MM.1S (cell line): ENCODE data around the gene GTF2H1.

Experiments used
- DNase-seq: peaks from one replicate; pipeline ENCODE4 v3.0.0-alpha.2; 2015
- H2AFZ ChIP-seq: fragments of 300-600 bp; sonication (generic); 2 replicates; pipeline ENCODE4 v1.6.0; 2016; ENCODE audit warnings: antibody characterized with exemption, low read length
- H3F3A ChIP-seq: fragments of 300-600 bp; sonication (generic); 2 replicates; pipeline ENCODE4 v1.6.1; 2016; ENCODE audit warnings: mild to moderate bottlenecking, antibody characterized with exemption, low read length, moderate library complexity, mixed read lengths; ENCODE audit not compliant: insufficient read depth
- H3K27ac ChIP-seq: fragments of 300-600 bp; sonication (generic); 2 replicates; pipeline ENCODE4 v1.5.1; 2016; ENCODE audit warnings: mild to moderate bottlenecking, low read length
- H3K27me3 ChIP-seq: fragments of 300-600 bp; sonication (generic); replicated peaks from 2 replicates; pipeline ENCODE4 v1.6.0; 2016; ENCODE audit warnings: low read length; ENCODE audit not compliant: insufficient read depth
- H3K36me3 ChIP-seq: fragments of 300-600 bp; sonication (generic); replicated peaks from 2 replicates; pipeline ENCODE4 v1.6.1; 2016; ENCODE audit warnings: mild to moderate bottlenecking, low read length, mixed read lengths; ENCODE audit not compliant: insufficient read depth
- H3K4me1 ChIP-seq: fragments of 300-600 bp; sonication (generic); 2 replicates; pipeline ENCODE4 v1.6.1; 2016; ENCODE audit warnings: low read length, mixed read lengths
- H3K4me2 ChIP-seq: fragments of 300-600 bp; sonication (generic); 2 replicates; pipeline ENCODE4 v1.6.0; 2016; ENCODE audit warnings: low read depth, low read length
- H3K4me3 ChIP-seq: fragments of 300-600 bp; sonication (generic); 2 replicates; pipeline ENCODE4 v1.5.1; 2016; ENCODE audit warnings: low read length, mixed read lengths
- H3K79me2 ChIP-seq: fragments of 300-600 bp; sonication (generic); 2 replicates; pipeline ENCODE4 v1.6.1; 2016; ENCODE audit warnings: mixed run types, low read length, mixed read lengths
- H3K9ac ChIP-seq: fragments of 300-600 bp; sonication (generic); 2 replicates; pipeline ENCODE4 v1.6.1; 2016; ENCODE audit warnings: low read length, mixed read lengths
- H3K9me2 ChIP-seq: fragments of 300-600 bp; sonication (generic); replicated peaks from 2 replicates; pipeline ENCODE4 v1.6.1; 2016; ENCODE audit warnings: mild to moderate bottlenecking, low read length, mixed read lengths; ENCODE audit not compliant: insufficient read depth
- H3K9me3 ChIP-seq: fragments of 300-600 bp; sonication (generic); replicated peaks from 2 replicates; pipeline ENCODE4 v1.6.1; 2016; ENCODE audit warnings: mild to moderate bottlenecking, low read length, mixed read lengths; ENCODE audit not compliant: insufficient read depth
- H4K20me1 ChIP-seq: fragments of 300-600 bp; sonication (generic); 2 replicates; pipeline ENCODE4 v1.6.1; 2016; ENCODE audit warnings: mild to moderate bottlenecking, low read length, moderate library complexity, mixed read lengths; ENCODE audit not compliant: insufficient read depth
- EZH2 ChIP-seq: fragments of 300-600 bp; sonication (generic); optimal IDR thresholded peaks from 2 replicates; pipeline ENCODE3; 2017; ENCODE audit warnings: low read depth, mild to moderate bottlenecking, antibody characterized with exemption, low read length, mixed read lengths
- EZH2phosphoT487 ChIP-seq: fragments of 300-600 bp; sonication (generic); IDR thresholded peaks from 2 replicates; pipeline ENCODE4 v1.6.1; 2018; ENCODE audit warnings: antibody characterized with exemption, low read length
- TF ChIP-seq, protein P1 (sequence below): fragments of 300-600 bp; sonication (generic); IDR thresholded peaks from 2 replicates; pipeline ENCODE4 v1.5.1; 2016; ENCODE audit warnings: antibody characterized with exemption, low read length, mixed read lengths

Gene GTF2H1

GRCh38 chr11:18364495-18365073 lies 42.2 kb downstream of the GTF2H1 start:
- Histone ChIP-seq H3K27me3 (no peaks in the 10 kb centered on the region), H3K79me2 (no peaks in the 10 kb centered on the region), H3F3A (no peaks in the 10 kb centered on the region; the same call in 1 of the 2 replicates), H4K20me1 (no peaks in the 10 kb centered on the region), H3K9me3 (no peaks in the 10 kb centered on the region), H3K4me3 (no peak overlapping the region), H3K36me3 (peaks cover 3% of the 10 kb centered on the region), H3K9me2 (no peaks in the 10 kb centered on the region), H3K4me2 (no peak overlapping the region), H3K27ac (no peak overlapping the region), H2AFZ (no peak overlapping the region), H3K4me1 (no peaks in the 10 kb centered on the region), H3K9ac (no peak overlapping the region)
- no peak for DNase-seq
- TF ChIP-seq, protein P1, sequence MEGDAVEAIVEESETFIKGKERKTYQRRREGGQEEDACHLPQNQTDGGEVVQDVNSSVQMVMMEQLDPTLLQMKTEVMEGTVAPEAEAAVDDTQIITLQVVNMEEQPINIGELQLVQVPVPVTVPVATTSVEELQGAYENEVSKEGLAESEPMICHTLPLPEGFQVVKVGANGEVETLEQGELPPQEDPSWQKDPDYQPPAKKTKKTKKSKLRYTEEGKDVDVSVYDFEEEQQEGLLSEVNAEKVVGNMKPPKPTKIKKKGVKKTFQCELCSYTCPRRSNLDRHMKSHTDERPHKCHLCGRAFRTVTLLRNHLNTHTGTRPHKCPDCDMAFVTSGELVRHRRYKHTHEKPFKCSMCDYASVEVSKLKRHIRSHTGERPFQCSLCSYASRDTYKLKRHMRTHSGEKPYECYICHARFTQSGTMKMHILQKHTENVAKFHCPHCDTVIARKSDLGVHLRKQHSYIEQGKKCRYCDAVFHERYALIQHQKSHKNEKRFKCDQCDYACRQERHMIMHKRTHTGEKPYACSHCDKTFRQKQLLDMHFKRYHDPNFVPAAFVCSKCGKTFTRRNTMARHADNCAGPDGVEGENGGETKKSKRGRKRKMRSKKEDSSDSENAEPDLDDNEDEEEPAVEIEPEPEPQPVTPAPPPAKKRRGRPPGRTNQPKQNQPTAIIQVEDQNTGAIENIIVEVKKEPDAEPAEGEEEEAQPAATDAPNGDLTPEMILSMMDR = no peak
- no peak for TF ChIP-seq EZH2
- no peak for TF ChIP-seq EZH2phosphoT487

DNA sequence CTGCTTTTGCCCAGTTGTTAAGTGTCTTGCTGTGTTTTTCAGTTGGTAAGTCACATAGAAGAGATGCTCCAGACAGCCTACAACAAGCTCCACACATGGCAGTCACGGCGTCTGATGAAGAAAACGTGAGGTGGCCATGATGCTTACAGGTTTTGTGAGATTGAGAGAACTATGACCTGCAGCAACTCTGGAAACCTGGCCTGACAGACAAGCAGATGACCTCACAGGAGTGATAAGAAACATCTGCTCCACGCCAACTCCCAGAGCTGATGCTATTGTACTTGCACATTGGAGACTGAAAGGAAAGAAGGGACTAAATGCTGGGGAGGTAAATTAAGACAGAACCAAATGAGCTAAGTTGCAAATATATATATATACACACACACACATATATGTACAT lies 43.4 kb downstream of the GTF2H1 start:
- TF ChIP-seq, protein P1 = no peak
- TF ChIP-seq EZH2phosphoT487 = no peak
- TF ChIP-seq EZH2 = no peak
- H2AFZ ChIP-seq = no peak overlapping the region
- no peak for DNase-seq
- H3K27me3 ChIP-seq = no peaks in the 10 kb centered on the region
- no peaks in the 10 kb centered on the region for H4K20me1 ChIP-seq
- H3K9me2 ChIP-seq = no peaks in the 10 kb centered on the region
- no peaks in the 10 kb centered on the region; the same call in 1 of the 2 replicates for H3F3A ChIP-seq
- peaks cover 3% of the 10 kb centered on the region for H3K36me3 ChIP-seq
- H3K27ac ChIP-seq = no peak overlapping the region
- H3K4me2 ChIP-seq = no peak overlapping the region
- H3K9ac ChIP-seq = no peak overlapping the region
- no peak overlapping the region for H3K4me3 ChIP-seq
- H3K79me2 ChIP-seq = no peaks in the 10 kb centered on the region
- H3K4me1 ChIP-seq = no peaks in the 10 kb centered on the region
- no peaks in the 10 kb centered on the region for H3K9me3 ChIP-seq

GRCh38 chr11:18366286-18366685 lies 43.9 kb downstream of the GTF2H1 start:
- Histone ChIP-seq H4K20me1 (no peaks in the 10 kb centered on the region), H3K4me1 (no peaks in the 10 kb centered on the region)
- no peak for TF ChIP-seq EZH2phosphoT487
- TF ChIP-seq, protein P1 = no peak

More at GRCh38 chr11:18366286-18366685, 43.9 kb downstream of the GTF2H1 start:
- Histone ChIP-seq H3K27me3 (no peaks in the 10 kb centered on the region), H3K9ac (no peak overlapping the region), H3K9me2 (no peaks in the 10 kb centered on the region), H3K79me2 (no peaks in the 10 kb centered on the region), H3F3A (no peaks in the 10 kb centered on the region; the same call in 1 of the 2 replicates), H3K36me3 (peaks cover 3% of the 10 kb centered on the region), H3K4me3 (no peak overlapping the region), H2AFZ (no peak overlapping the region), H3K27ac (no peak overlapping the region), H3K9me3 (no peaks in the 10 kb centered on the region), H3K4me2 (no peak overlapping the region)
- no peak for DNase-seq
